HEK293 (cell line): ENCODE data around the gene KLHL36.
A peak's percentile ranks its signal among the peaks of the same experiment; 100 is the strongest.

Experiments
- CTCF ChIA-PET: fragments of 350-600 bp; formaldehyde crosslinking; extraction: SDS; loops from one replicate; lab custom pipeline; 2021; ENCODE audit warnings: antibody characterized with exemption; lab: Yijun Ruan, JAX
- POLR2A ChIA-PET: fragments of 300-600 bp; formaldehyde crosslinking; extraction: SDS; loops from one replicate; lab custom pipeline; 2020; ENCODE audit warnings: antibody characterized with exemption, inconsistent platforms; lab: Yijun Ruan, JAX
- H3K27ac ChIP-seq: fragments of 200-500 bp; sonication (Bioruptor generic); 2 replicates; pipeline ENCODE4 v1.5.1; 2014; ENCODE audit warnings: low read depth, low read length, control low read depth, inconsistent platforms; ENCODE audit errors: extremely low read depth
- H3K36me3 ChIP-seq, 2 experiments: fragments of 200-500 bp in 1 of 2; sonication (Bioruptor generic) in 1 of 2; 1 replicate in 1 of 2; 2 replicates in 1 of 2; pipeline ENCODE4 v1.5.1; 2014 to 2017; ENCODE audit warnings: inconsistent platforms in 2 of 2, low read length in 2 of 2; ENCODE audit not compliant: control insufficient read depth in 2 of 2, insufficient read depth in 1 of 2
- H3K4me1 ChIP-seq: fragments of 200-500 bp; sonication (Bioruptor generic); 2 replicates; pipeline ENCODE4 v1.5.1; 2014; ENCODE audit warnings: mild to moderate bottlenecking, low read length, inconsistent platforms; ENCODE audit not compliant: control insufficient read depth, insufficient read depth
- H3K4me3 ChIP-seq: 2 replicates; pipeline ENCODE4 v1.5.1; 2011; ENCODE audit warnings: low read depth, mild to moderate bottlenecking, control low read depth, low read length, moderate library complexity
- H3K9me3 ChIP-seq: fragments of 200-500 bp; sonication (Bioruptor generic); 2 replicates; pipeline ENCODE4 v1.5.1; 2014; ENCODE audit warnings: low read depth, low read length, inconsistent platforms; ENCODE audit not compliant: control insufficient read depth, insufficient read depth
- GLIS1 ChIP-seq: fragments of 450-650 bp; formaldehyde crosslinking; IDR thresholded peaks from 2 replicates; pipeline ENCODE4 v1.5.1; 2016; ENCODE audit warnings: missing biosample characterization, missing genetic modification characterization
- MYNN ChIP-seq: fragments of 450-650 bp; formaldehyde crosslinking; IDR thresholded peaks from 2 replicates; pipeline ENCODE4 v1.5.1; 2016; ENCODE audit warnings: missing biosample characterization, missing genetic modification characterization, borderline replicate concordance
- PRDM10 ChIP-seq: fragments of 450-650 bp; formaldehyde crosslinking; IDR thresholded peaks from 2 replicates; pipeline ENCODE4 v1.5.1; 2016; ENCODE audit warnings: missing biosample characterization, missing genetic modification characterization
- WT1 ChIP-seq: fragments of 450-650 bp; formaldehyde crosslinking; IDR thresholded peaks from 2 replicates; pipeline ENCODE4 v1.5.1; 2016; ENCODE audit warnings: missing biosample characterization, missing genetic modification characterization
- ZIC2 ChIP-seq: fragments of 450-650 bp; formaldehyde crosslinking; IDR thresholded peaks from 2 replicates; pipeline ENCODE4 v1.5.1; 2016; ENCODE audit warnings: missing biosample characterization, missing genetic modification characterization
- ZNF121 ChIP-seq: fragments of 450-650 bp; formaldehyde crosslinking; IDR thresholded peaks from 2 replicates; pipeline ENCODE4 v1.5.1; 2016; ENCODE audit warnings: missing biosample characterization, missing genetic modification characterization
- ZNF302 ChIP-seq: fragments of 450-650 bp; formaldehyde crosslinking; IDR thresholded peaks from 2 replicates; pipeline ENCODE4 v1.5.1; 2016; ENCODE audit warnings: missing biosample characterization, missing genetic modification characterization, low read depth
- ZNF514 ChIP-seq: fragments of 450-650 bp; formaldehyde crosslinking; IDR thresholded peaks from 2 replicates; pipeline ENCODE4 v1.5.1; 2016; ENCODE audit warnings: missing biosample characterization, missing genetic modification characterization
- ZNF555 ChIP-seq: fragments of 450-650 bp; formaldehyde crosslinking; conservative IDR thresholded peaks from 2 replicates; pipeline ENCODE4 v1.5.1; 2017; ENCODE audit warnings: missing biosample characterization, mild to moderate bottlenecking, missing genetic modification characterization, inconsistent platforms
- ZNF580 ChIP-seq: fragments of 450-650 bp; formaldehyde crosslinking; IDR thresholded peaks from 2 replicates; pipeline ENCODE4 v1.5.1; 2016; ENCODE audit warnings: missing biosample characterization, missing genetic modification characterization
- ZNF629 ChIP-seq: fragments of 450-650 bp; formaldehyde crosslinking; IDR thresholded peaks from 2 replicates; pipeline ENCODE4 v1.5.1; 2017; ENCODE audit warnings: missing biosample characterization, missing genetic modification characterization
- TF ChIP-seq, protein P1 (sequence below): fragments of 450-650 bp; formaldehyde crosslinking; conservative IDR thresholded peaks from 2 replicates; pipeline ENCODE4 v1.5.1; 2016; ENCODE audit warnings: low read depth, missing biosample characterization, missing genetic modification characterization
- TF ChIP-seq, protein P2 (sequence below): fragments of 450-650 bp; formaldehyde crosslinking; IDR thresholded peaks from 2 replicates; pipeline ENCODE4 v1.5.1; 2016; ENCODE audit warnings: missing biosample characterization, missing genetic modification characterization
- TF ChIP-seq, protein P3 (sequence below): fragments of 450-650 bp; formaldehyde crosslinking; IDR thresholded peaks from 2 replicates; pipeline ENCODE4 v1.5.1; 2016; ENCODE audit warnings: missing biosample characterization, missing genetic modification characterization

KLHL36 gene

GRCh38 chr16:84600343-84601229, 47.7 kb upstream of the KLHL36 start:
- ChIA-PET CTCF (interaction anchor here (0.9 to 1.8 kb wide), 3 partner anchors 21 to 72 kb away, joined by 3 to 5 read pairs (median 4); no protein-coding TSS in a partner anchor), POLR2A (interaction anchor here (0.8 kb wide), 1 partner anchor 18 kb away, joined by 4 read pairs; no protein-coding TSS in a partner anchor)
- TF ChIP-seq, protein P1, sequence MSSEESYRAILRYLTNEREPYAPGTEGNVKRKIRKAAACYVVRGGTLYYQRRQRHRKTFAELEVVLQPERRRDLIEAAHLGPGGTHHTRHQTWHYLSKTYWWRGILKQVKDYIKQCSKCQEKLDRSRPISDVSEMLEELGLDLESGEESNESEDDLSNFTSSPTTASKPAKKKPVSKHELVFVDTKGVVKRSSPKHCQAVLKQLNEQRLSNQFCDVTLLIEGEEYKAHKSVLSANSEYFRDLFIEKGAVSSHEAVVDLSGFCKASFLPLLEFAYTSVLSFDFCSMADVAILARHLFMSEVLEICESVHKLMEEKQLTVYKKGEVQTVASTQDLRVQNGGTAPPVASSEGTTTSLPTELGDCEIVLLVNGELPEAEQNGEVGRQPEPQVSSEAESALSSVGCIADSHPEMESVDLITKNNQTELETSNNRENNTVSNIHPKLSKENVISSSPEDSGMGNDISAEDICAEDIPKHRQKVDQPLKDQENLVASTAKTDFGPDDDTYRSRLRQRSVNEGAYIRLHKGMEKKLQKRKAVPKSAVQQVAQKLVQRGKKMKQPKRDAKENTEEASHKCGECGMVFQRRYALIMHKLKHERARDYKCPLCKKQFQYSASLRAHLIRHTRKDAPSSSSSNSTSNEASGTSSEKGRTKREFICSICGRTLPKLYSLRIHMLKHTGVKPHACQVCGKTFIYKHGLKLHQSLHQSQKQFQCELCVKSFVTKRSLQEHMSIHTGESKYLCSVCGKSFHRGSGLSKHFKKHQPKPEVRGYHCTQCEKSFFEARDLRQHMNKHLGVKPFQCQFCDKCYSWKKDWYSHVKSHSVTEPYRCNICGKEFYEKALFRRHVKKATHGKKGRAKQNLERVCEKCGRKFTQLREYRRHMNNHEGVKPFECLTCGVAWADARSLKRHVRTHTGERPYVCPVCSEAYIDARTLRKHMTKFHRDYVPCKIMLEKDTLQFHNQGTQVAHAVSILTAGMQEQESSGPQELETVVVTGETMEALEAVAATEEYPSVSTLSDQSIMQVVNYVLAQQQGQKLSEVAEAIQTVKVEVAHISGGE (tag by site-specific recombination): no peak
- no peak for TF ChIP-seq PRDM10
- TF ChIP-seq ZNF514 (tag by site-specific recombination): no peak
- no peak for TF ChIP-seq ZNF580 (tag by site-specific recombination)
- TF ChIP-seq WT1: no peak
- TF ChIP-seq, protein P2, sequence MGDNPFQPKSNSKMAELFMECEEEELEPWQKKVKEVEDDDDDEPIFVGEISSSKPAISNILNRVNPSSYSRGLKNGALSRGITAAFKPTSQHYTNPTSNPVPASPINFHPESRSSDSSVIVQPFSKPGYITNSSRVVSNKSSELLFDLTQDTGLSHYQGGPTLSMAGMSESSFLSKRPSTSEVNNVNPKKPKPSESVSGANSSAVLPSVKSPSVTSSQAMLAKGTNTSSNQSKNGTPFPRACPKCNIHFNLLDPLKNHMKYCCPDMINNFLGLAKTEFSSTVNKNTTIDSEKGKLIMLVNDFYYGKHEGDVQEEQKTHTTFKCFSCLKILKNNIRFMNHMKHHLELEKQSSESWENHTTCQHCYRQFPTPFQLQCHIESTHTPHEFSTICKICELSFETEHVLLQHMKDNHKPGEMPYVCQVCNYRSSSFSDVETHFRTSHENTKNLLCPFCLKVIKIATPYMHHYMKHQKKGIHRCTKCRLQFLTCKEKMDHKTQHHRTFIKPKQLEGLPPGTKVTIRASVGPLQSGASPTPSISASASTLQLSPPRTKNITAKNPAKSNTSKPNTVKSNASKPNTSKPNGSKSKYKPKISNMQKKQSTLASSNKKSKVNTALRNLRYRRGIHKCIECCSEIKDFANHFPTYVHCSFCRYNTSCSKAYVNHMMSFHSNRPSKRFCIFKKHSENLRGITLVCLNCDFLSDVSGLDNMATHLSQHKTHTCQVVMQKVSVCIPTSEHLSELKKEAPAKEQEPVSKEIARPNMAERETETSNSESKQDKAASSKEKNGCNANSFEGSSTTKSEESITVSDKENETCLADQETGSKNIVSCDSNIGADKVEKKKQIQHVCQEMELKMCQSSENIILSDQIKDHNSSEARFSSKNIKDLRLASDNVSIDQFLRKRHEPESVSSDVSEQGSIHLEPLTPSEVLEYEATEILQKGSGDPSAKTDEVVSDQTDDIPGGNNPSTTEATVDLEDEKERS (tag by site-specific recombination): no peak
- no peak for TF ChIP-seq MYNN (tag by site-specific recombination)
- TF ChIP-seq ZNF302 (tag by site-specific recombination): no peak
- TF ChIP-seq ZNF555: no peak
- Histone ChIP-seq H3K36me3 (no peaks in the 10 kb centered on the region), H3K4me1 (no peaks in the 10 kb centered on the region; the same call in 1 of the 2 replicates), H3K27ac (no peak overlapping the region), H3K4me3 (no peak overlapping the region), H3K9me3 (no peaks in the 10 kb centered on the region)

DNA sequence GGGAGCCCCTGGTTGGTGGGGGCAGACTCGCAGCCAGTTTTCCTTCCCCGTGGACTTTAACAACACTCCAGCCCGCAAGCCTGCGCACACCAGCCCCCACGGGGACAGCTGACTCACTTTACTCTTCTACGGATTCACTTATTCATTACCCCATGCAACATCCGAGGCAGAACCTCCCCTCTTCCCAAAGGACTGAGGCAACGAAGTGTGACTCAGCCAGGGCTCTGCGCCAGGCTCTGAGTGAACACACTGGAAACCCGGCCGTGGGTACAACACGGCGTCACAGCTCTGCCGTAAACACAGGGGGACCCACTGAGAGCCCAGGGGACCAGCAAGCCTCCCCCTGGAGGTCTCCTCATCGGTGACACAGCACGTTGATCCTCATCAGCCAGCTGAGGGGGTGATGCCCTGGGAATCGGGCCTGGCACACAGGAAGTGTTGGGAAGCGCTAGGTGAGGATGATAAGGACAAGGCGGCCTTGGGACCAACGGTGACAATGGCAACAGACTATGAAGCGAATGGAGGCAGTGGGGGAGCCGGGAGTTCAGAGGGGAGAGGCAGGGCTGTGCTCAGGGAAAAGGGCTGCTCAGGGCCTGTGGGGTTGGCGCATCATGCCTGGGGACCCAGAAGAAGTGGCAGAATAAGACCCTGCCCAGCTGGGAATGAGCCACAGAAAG, 45.0 kb upstream of the KLHL36 start:
- Histone ChIP-seq H3K9me3 (no peaks in the 10 kb centered on the region), H3K36me3 (no peaks in the 10 kb centered on the region), H3K4me3 (no peak overlapping the region), H3K4me1 (no peaks in the 10 kb centered on the region; the same call in 1 of the 2 replicates), H3K27ac (no peak overlapping the region)
- POLR2A ChIA-PET: interaction anchor here (0.7 kb wide), 1 partner anchor 38 kb away, joined by 4 read pairs; no protein-coding TSS in a partner anchor
- CTCF ChIA-PET: interaction anchor here (1.3 kb wide), 1 partner anchor 18 kb away, joined by 4 read pairs; no protein-coding TSS in a partner anchor
- no peak for TF ChIP-seq ZNF121 (tag by site-specific recombination)
- TF ChIP-seq ZIC2 (tag by site-specific recombination): peak; percentile 57
- 0 out of 2 replicates have a peak, but pooled peaks have one; percentile 48 for TF ChIP-seq ZNF629 (tag by site-specific recombination)
- TF ChIP-seq, protein P3, sequence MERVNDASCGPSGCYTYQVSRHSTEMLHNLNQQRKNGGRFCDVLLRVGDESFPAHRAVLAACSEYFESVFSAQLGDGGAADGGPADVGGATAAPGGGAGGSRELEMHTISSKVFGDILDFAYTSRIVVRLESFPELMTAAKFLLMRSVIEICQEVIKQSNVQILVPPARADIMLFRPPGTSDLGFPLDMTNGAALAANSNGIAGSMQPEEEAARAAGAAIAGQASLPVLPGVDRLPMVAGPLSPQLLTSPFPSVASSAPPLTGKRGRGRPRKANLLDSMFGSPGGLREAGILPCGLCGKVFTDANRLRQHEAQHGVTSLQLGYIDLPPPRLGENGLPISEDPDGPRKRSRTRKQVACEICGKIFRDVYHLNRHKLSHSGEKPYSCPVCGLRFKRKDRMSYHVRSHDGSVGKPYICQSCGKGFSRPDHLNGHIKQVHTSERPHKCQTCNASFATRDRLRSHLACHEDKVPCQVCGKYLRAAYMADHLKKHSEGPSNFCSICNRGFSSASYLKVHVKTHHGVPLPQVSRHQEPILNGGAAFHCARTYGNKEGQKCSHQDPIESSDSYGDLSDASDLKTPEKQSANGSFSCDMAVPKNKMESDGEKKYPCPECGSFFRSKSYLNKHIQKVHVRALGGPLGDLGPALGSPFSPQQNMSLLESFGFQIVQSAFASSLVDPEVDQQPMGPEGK: 0 out of 2 replicates have a peak, but pooled peaks have one; percentile 19
- peak; percentile 92 for TF ChIP-seq GLIS1 (tag by site-specific recombination)
